HCT116 (cell line): ENCODE data around the gene SLC52A1. TPM values are rescaled to one million over a fixed set of nuclear protein-coding genes. Genes with fewer than 3 reads are reported as not detected.
A peak's percentile ranks its signal among the peaks of the same experiment; 100 is the strongest.

Source experiments
- ATAC-seq: fragments of 200-7000 bp; cut with Tn5 transposase; 2 replicates; pipeline ENCODE4 v1.9.1; 2020; ENCODE audit warnings: mild to moderate bottlenecking, moderate library complexity
- BruUV-seq: library from RNA; stranded (reverse); fragments of 400-500 nt; replicated peaks from 2 replicates; lab custom pipeline; 2021; lab: Mats Ljungman, UMichigan
- CTCF ChIA-PET: fragments of 300-600 bp; sonication (Branson Sonifier 250); formaldehyde crosslinking; loops from one replicate; lab custom pipeline; 2021; ENCODE audit warnings: antibody characterized with exemption; lab: Charles Lee
- POLR2A ChIA-PET: fragments of 300-600, 350-600 bp; sonication (Branson Sonifier 250); formaldehyde crosslinking; loops from one replicate; lab custom pipeline; 2021; ENCODE audit warnings: antibody characterized with exemption; lab: Charles Lee
- RAD21 ChIA-PET, 2 experiments: fragments of 300-600 bp; sonication (Branson Sonifier 250); formaldehyde crosslinking; loops; one replicate each; lab custom pipeline; 2023; ENCODE audit warnings: low total read pairs in 2 of 2; ENCODE audit not compliant: uncharacterized antibody in 2 of 2, unreplicated experiment in 2 of 2, low non-redundant PET in 1 of 2; lab: Charles Lee
- DNase-seq: peaks from one replicate; pipeline ENCODE4 v3.0.0-alpha.2; 2010; ENCODE audit warnings: low read depth, low spot score
- H2AFZ ChIP-seq: fragments of 200-600 bp; shearing (Covaris generic), sonication (generic); 2 replicates; pipeline ENCODE4 v1.6.1; 2017; ENCODE audit warnings: low read depth, mixed run types, mixed read lengths, antibody characterized with exemption, low read length; ENCODE audit not compliant: poor library complexity, severe bottlenecking
- H3K27ac ChIP-seq: 2 replicates; pipeline ENCODE4 v1.5.1; 2012; ENCODE audit warnings: low read depth, low read length
- H3K27me3 ChIP-seq: fragments of 200-600 bp; sonication (generic); 2 replicates; pipeline ENCODE4 v1.6.1; 2016; ENCODE audit warnings: mixed run types, low read length, mixed read lengths; ENCODE audit not compliant: insufficient read depth
- H3K36me3 ChIP-seq, 2 experiments: fragments of 200-500 bp in 1 of 2; fragments of 200-600 bp in 1 of 2; sonication (Bioruptor generic) in 1 of 2; sonication (generic) in 1 of 2; 2 replicates each; pipeline versions ENCODE4 v1.5.1 to v1.6.1; 2014 to 2016; ENCODE audit warnings: low read length in 2 of 2, inconsistent platforms in 1 of 2, mixed read lengths in 1 of 2, mixed run types in 1 of 2; ENCODE audit not compliant: insufficient read depth in 2 of 2, control insufficient read depth in 1 of 2
- H3K4me1 ChIP-seq, 2 experiments: fragments of 200-600 bp in 1 of 2; sonication (generic) in 1 of 2; 2 replicates each; pipeline versions ENCODE4 v1.5.1 to v1.6.1; 2012 to 2017; ENCODE audit warnings: low read length in 2 of 2, inconsistent platforms in 1 of 2, mild to moderate bottlenecking in 1 of 2, mixed read lengths in 1 of 2, mixed run types in 1 of 2, moderate library complexity in 1 of 2; ENCODE audit not compliant: insufficient read depth in 2 of 2, control insufficient read depth in 1 of 2
- H3K4me2 ChIP-seq: fragments of 200-600 bp; sonication (generic); 2 replicates; pipeline ENCODE4 v1.6.1; 2017; ENCODE audit warnings: mixed run types, low read length, mixed read lengths
- H3K4me3 ChIP-seq, 2 experiments: fragments of 200-600 bp in 1 of 2; sonication (generic) in 1 of 2; replicated peaks in 1 of 2; 2 replicates each; pipeline ENCODE4 v1.5.1; 2011 to 2016; ENCODE audit warnings: low read length in 2 of 2, control low read depth in 1 of 2, low read depth in 1 of 2, mild to moderate bottlenecking in 1 of 2, mixed read lengths in 1 of 2, mixed run types in 1 of 2
- H3K79me2 ChIP-seq: fragments of 200-600 bp; sonication (generic); 2 replicates; pipeline ENCODE4 v1.6.1; 2017; ENCODE audit warnings: mild to moderate bottlenecking, mixed run types, low read length, moderate library complexity, mixed read lengths; ENCODE audit not compliant: insufficient read depth
- H3K9ac ChIP-seq: fragments of 200-600 bp; sonication (generic); 2 replicates; pipeline ENCODE4 v1.6.1; 2016; ENCODE audit warnings: low read length, mixed read lengths
- H3K9me2 ChIP-seq: fragments of 200-600 bp; sonication (generic), shearing (Covaris generic); 2 replicates; pipeline ENCODE4 v1.6.1; 2017; ENCODE audit warnings: mixed run types, mild to moderate bottlenecking, moderate library complexity; ENCODE audit not compliant: insufficient read depth
- H3K9me3 ChIP-seq, 2 experiments: fragments of 200-500 bp in 1 of 2; fragments of 200-600 bp in 1 of 2; sonication (Bioruptor generic) in 1 of 2; sonication (generic) in 1 of 2; 2 replicates each; pipeline ENCODE4 v1.6.1; 2014 to 2017; ENCODE audit warnings: low read length in 2 of 2, mixed read lengths in 2 of 2, inconsistent platforms in 1 of 2, low read depth in 1 of 2, mild to moderate bottlenecking in 1 of 2, mixed run types in 1 of 2, moderate library complexity in 1 of 2; ENCODE audit not compliant: control insufficient read depth in 1 of 2, insufficient read depth in 1 of 2
- H4K20me1 ChIP-seq: fragments of 200-600 bp; sonication (generic), shearing (Covaris generic); 2 replicates; pipeline ENCODE4 v1.6.1; 2017; ENCODE audit warnings: mixed run types, mild to moderate bottlenecking, moderate library complexity; ENCODE audit not compliant: insufficient read depth
- ATF3 ChIP-seq: IDR thresholded peaks from 2 replicates; pipeline ENCODE4 v1.6.1; 2012
- CBX3 ChIP-seq: IDR thresholded peaks from 2 replicates; pipeline ENCODE4 v1.6.1; 2012; ENCODE audit warnings: low read depth
- CEBPB ChIP-seq: IDR thresholded peaks from 2 replicates; pipeline ENCODE4 v1.6.1; 2012; ENCODE audit warnings: low read depth
- EGR1 ChIP-seq: IDR thresholded peaks from 2 replicates; pipeline ENCODE4 v1.6.1; 2012; ENCODE audit warnings: low read depth
- FOSL1 ChIP-seq: IDR thresholded peaks from 2 replicates; pipeline ENCODE4 v1.6.1; 2012; ENCODE audit warnings: low read depth
- POLR2AphosphoS5 ChIP-seq: IDR thresholded peaks from 2 replicates; pipeline ENCODE4 v1.6.1; 2011; ENCODE audit warnings: mild to moderate bottlenecking, low read depth, low read length, moderate library complexity
- SIN3A ChIP-seq: IDR thresholded peaks from 2 replicates; pipeline ENCODE4 v1.6.1; 2012; ENCODE audit warnings: low read depth
- intact Hi-C: fragments of 100-400 bp; cut with micrococcal nuclease; formaldehyde crosslinking; loops from 2 replicates; pipeline ENCODE4 v1.10.0; 2022
- total RNA-seq: library from RNA; stranded (reverse); gene quantifications from one replicate; pipeline ENCODE4 v1.2.1, GENCODE V29; 2021; ENCODE audit not compliant: unreplicated experiment
- TF ChIP-seq, protein P1 (sequence below): IDR thresholded peaks from 2 replicates; pipeline ENCODE4 v1.6.1; 2012

The SLC52A1 gene
- total RNA-seq, 1 experiment from 2014 or later: not detected

- no peak for TF ChIP-seq ATF3
- TF ChIP-seq FOSL1: no peak
- TF ChIP-seq, protein P1, sequence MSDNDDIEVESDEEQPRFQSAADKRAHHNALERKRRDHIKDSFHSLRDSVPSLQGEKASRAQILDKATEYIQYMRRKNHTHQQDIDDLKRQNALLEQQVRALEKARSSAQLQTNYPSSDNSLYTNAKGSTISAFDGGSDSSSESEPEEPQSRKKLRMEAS: peak; percentile 78
- TF ChIP-seq CBX3: no peak
- peak; percentile 77 for TF ChIP-seq EGR1
- TF ChIP-seq CEBPB: no peak
These were observed 48.1 kb downstream of the SLC52A1 start, which contains the start of gene CAMTA2 (continued) for GRCh38 chr17:4986951-4987766.

- Histone ChIP-seq H3K4me2 (peak overlapping the region; percentile 99), H3K9me3 (no peaks in the 10 kb centered on the region), H3K9ac (peak overlapping the region; percentile 90), H4K20me1 (no peaks in the 10 kb centered on the region), H3K79me2 (peaks cover 15% of the 10 kb centered on the region), H3K36me3 (peaks cover 2 to 8% of the 10 kb centered on the region in 2 experiments; a peak in 1 of 4 replicates), H3K9me2 (no peaks in the 10 kb centered on the region), H3K4me3 (peak overlapping the region; percentile 72 to 97), H3K4me1 (peaks cover 7 to 24% of the 10 kb centered on the region in 2 experiments), H3K27ac (peak overlapping the region; percentile 84), H3K27me3 (no peaks in the 10 kb centered on the region), H2AFZ (no peak overlapping the region)
- CTCF ChIA-PET: interaction anchor here (1.1 kb wide), 1 partner anchor 77 kb away, joined by 7 read pairs; no protein-coding TSS in a partner anchor
- BruUV-seq: TSS peak; percentile 42
- peak; percentile 10 for ATAC-seq
- RAD21 ChIA-PET: no interaction called here
- POLR2A ChIA-PET: interaction anchor here (1.6 to 1.9 kb wide), 5 partner anchors 11 to 77 kb away, joined by 4 to 16 read pairs (median 7); partner anchors contain the start of genes INCA1, KIF1C, RNF167 and SLC25A11
- intact Hi-C loops: loop anchor here (2.0 to 5.0 kb wide), 2 partner anchors 39 to 78 kb away; partner anchors contain the start of gene PFN1
- DNase-seq: no peak
- TF ChIP-seq POLR2AphosphoS5 (peak; percentile 46; the same call in 1 of the 2 replicates), SIN3A (no peak)
These were observed 48.8 kb downstream of the SLC52A1 start for GRCh38 chr17:4986403-4986802.

Other genes with a start within 250 kb of the SLC52A1 start
- gene VMO1, start 249.1 kb downstream of the SLC52A1 start, total RNA-seq: 0.76 TPM
- not detected for gene GLTPD2, start 246.5 kb downstream of the SLC52A1 start, total RNA-seq
- gene PSMB6, start 239.3 kb downstream of the SLC52A1 start, total RNA-seq: 221 TPM
- 47.7 TPM for gene PLD2, start 228.3 kb downstream of the SLC52A1 start, total RNA-seq
- 85.2 TPM for gene MINK1, start 202.1 kb downstream of the SLC52A1 start, total RNA-seq
- 1.7 TPM for gene C17orf107, start 135.9 kb downstream of the SLC52A1 start, total RNA-seq
- gene CHRNE, start 132.3 kb downstream of the SLC52A1 start, total RNA-seq: 0.30 TPM
- gene GP1BA, start 103.1 kb downstream of the SLC52A1 start, total RNA-seq: not detected
- 75.1 TPM for gene SLC25A11, start 95.4 kb downstream of the SLC52A1 start, total RNA-seq
- 105 TPM for gene RNF167, start 95.2 kb downstream of the SLC52A1 start, total RNA-seq
- gene PFN1, start 86.9 kb downstream of the SLC52A1 start, total RNA-seq: 1,213 TPM
- gene ENO3, start 84.3 kb downstream of the SLC52A1 start, total RNA-seq: 24.6 TPM
- 49.9 TPM for gene SPAG7, start 67.6 kb downstream of the SLC52A1 start, total RNA-seq
- gene CAMTA2, start 47.8 kb downstream of the SLC52A1 start, total RNA-seq: 37.8 TPM
- gene INCA1, start 37.9 kb downstream of the SLC52A1 start, total RNA-seq: 0.74 TPM
- gene KIF1C, start 37.5 kb downstream of the SLC52A1 start, total RNA-seq: 121 TPM
- gene ZFP3, start 43.0 kb upstream of the SLC52A1 start, total RNA-seq: 0.05 TPM
- 11.1 TPM for gene ZNF232, start 76.5 kb upstream of the SLC52A1 start, total RNA-seq
- 0.10 TPM for gene USP6, start 80.6 kb upstream of the SLC52A1 start, total RNA-seq
- 8.3 TPM for gene ZNF594, start 156.4 kb upstream of the SLC52A1 start, total RNA-seq
- gene SCIMP, start 199.4 kb upstream of the SLC52A1 start, total RNA-seq: not detected
- gene RABEP1, start 246.9 kb upstream of the SLC52A1 start, total RNA-seq: 38.5 TPM